Measurements from ENCODE around the gene PLPP2.

Gene PLPP2

GRCh38 chr19:291006-291521 is at the start of gene PLPP2:
PLPP2 (minus strand) TSS chr19:291403; CDS start chr19:291336, 67 bp downstream.
- no peak within 1 kb of the TSS for H3K9ac ChIP-seq

DNA sequence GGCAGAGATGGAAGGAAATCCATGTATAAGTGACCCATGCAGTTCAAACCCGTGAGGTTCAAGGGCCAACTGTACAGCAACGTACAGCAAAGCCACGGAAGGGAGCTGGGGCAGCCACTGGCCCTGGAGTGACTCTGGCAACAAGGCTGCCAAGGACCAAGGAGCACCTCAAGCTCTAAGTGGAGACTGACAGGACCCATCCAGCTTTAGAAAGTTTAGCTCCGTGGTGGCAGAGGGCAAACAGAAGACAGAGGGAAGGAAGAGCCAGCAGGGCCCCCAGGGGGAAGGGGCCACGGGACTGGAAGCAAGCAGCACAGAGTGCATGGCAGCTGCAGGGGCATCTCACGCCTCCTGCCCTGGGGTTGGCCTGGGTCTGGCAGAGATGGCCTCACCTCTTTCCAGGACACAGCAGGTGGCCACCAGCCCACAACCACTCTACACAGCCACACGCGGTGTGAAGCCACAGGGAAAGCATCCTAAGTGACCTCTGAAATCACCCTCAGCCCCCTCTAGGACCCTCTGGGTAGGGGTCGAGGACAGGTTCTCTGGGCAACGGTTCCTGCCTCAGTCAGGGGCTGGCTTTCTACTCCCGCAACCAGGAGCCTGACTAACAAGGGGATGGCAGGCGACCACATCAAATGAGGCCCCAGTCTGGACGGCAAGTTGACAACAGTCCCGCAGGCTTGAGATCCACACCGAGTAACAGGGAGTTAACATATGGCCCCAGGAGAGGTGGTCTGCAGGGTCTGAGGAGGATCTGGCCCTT is 49.6 kb upstream of the PLPP2 start:
- peaks cover 23% of the 10 kb centered on the region for H3K9me3 ChIP-seq
- peaks cover 29% of the 10 kb centered on the region for H3K36me3 ChIP-seq
- H3K4me1 ChIP-seq, result peaks cover 38% of the 10 kb centered on the region
- no peaks in the 10 kb centered on the region for H3K27me3 ChIP-seq
- TF ChIP-seq Cebpa-rat (IDR thresholded peaks at IDR 0.05), result no peak
- H3K4me3 ChIP-seq, result no peak overlapping the region
- H4K20me1 ChIP-seq, result peaks cover 46% of the 10 kb centered on the region
- peak overlapping the region; percentile 54 for H3K4me2 ChIP-seq
- no peak overlapping the region for H3K9ac ChIP-seq
- no peak overlapping the region for H3K27ac ChIP-seq

More at GRCh38 chr19:291006-291521, at the start of gene PLPP2:
- H3K36me3 ChIP-seq, result no peaks in the 10 kb centered on the region
- H3K27me3 ChIP-seq, result peaks cover 22% of the 10 kb centered on the region
- H4K20me1 ChIP-seq, result no peaks in the 10 kb centered on the region
- H3K9me3 ChIP-seq, result no peaks in the 10 kb centered on the region
- H3K4me2 ChIP-seq, result no peak within 1 kb of the TSS
- no peaks in the 10 kb centered on the region for H3K4me1 ChIP-seq
- no peak within 1 kb of the TSS for H3K27ac ChIP-seq
- no peak within 1 kb of the TSS for H3K4me3 ChIP-seq
- no peak for TF ChIP-seq Cebpa-rat (IDR thresholded peaks at IDR 0.05)

DNA sequence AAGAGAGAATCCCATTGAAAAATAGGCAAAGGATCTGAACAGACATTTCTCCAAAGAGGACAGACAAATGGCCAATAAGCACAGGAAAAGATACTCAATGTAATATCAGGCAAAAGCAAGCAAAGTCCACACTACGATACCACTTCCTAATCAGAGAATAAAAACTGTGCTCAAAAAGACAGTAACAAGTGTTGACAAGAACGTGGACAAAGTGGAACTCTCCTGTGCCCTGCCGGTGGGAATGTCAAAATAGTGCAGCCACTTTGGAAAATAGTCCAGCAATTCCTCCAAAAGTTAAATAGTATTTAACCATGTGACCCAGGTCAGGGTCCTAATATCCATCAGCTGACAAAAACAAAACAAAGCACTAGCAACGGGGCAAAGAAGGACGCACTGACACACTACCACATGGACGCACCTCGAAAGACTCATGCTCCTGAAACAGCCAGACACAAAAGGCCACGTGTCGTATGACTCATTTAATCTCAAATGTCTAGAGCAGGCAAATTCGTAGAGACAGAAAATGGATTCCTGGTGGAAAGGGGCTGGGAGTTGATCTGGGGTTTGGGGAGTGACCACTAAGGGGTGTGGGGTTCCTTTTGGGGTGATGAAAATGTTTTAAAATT is 48.2 kb upstream of the PLPP2 start:
- H3K27ac ChIP-seq, result no peak overlapping the region
- no peak for TF ChIP-seq Cebpa-rat (IDR thresholded peaks at IDR 0.05)
- no peak overlapping the region for H3K9ac ChIP-seq
- H3K4me2 ChIP-seq, result no peak overlapping the region
- peaks cover 38% of the 10 kb centered on the region for H3K4me1 ChIP-seq
- no peaks in the 10 kb centered on the region for H3K27me3 ChIP-seq
- H3K9me3 ChIP-seq, result peaks cover 23% of the 10 kb centered on the region
- peaks cover 60% of the 10 kb centered on the region for H4K20me1 ChIP-seq
- H3K36me3 ChIP-seq, result peaks cover 43% of the 10 kb centered on the region
- no peak overlapping the region for H3K4me3 ChIP-seq

DNA sequence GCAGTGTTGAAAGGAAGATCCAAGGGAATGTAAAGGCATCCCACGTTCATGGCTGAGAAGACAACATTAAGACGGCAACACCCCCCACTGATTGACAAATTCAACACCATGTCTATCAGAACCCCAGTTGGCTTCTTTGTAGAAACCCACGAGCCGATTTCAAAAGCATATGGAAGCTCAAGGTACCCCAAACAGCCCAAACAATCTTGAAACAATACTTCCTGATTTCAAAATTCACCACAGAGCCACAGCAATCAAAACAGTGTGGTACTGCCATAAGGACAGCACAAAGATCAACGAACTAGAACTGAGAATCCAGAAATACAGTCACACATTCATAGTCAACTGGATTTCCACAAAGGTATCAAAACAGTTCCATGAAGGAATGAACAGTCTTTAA is 47.2 kb upstream of the PLPP2 start:
- peaks cover 58% of the 10 kb centered on the region for H4K20me1 ChIP-seq
- H3K27me3 ChIP-seq, result no peaks in the 10 kb centered on the region
- H3K4me2 ChIP-seq, result no peak overlapping the region

GRCh38 chr19:336067-336614 is 44.9 kb upstream of the PLPP2 start:
- no peak for TF ChIP-seq Cebpa-rat (IDR thresholded peaks at IDR 0.05)
- peaks cover 58% of the 10 kb centered on the region for H3K36me3 ChIP-seq
- no peak overlapping the region for H3K4me2 ChIP-seq
- peaks cover 11% of the 10 kb centered on the region for H3K4me1 ChIP-seq
- peaks cover 35% of the 10 kb centered on the region; the same call in 1 of the 2 replicates for H4K20me1 ChIP-seq
- no peak overlapping the region for H3K4me3 ChIP-seq
- peaks cover 26% of the 10 kb centered on the region for H3K9me3 ChIP-seq
- H3K27me3 ChIP-seq, result no peaks in the 10 kb centered on the region
- no peak overlapping the region for H3K9ac ChIP-seq
- H3K27ac ChIP-seq, result no peak overlapping the region

More for the DNA sequence above, 47.2 kb upstream of the PLPP2 start:
- Histone ChIP-seq H3K4me3 (no peak overlapping the region), H3K9me3 (peaks cover 23% of the 10 kb centered on the region), H3K9ac (no peak overlapping the region), H3K4me1 (peaks cover 34% of the 10 kb centered on the region), H3K36me3 (peaks cover 49% of the 10 kb centered on the region), H3K27ac (no peak overlapping the region)
- TF ChIP-seq Cebpa-rat (IDR thresholded peaks at IDR 0.05), result no peak

DNA sequence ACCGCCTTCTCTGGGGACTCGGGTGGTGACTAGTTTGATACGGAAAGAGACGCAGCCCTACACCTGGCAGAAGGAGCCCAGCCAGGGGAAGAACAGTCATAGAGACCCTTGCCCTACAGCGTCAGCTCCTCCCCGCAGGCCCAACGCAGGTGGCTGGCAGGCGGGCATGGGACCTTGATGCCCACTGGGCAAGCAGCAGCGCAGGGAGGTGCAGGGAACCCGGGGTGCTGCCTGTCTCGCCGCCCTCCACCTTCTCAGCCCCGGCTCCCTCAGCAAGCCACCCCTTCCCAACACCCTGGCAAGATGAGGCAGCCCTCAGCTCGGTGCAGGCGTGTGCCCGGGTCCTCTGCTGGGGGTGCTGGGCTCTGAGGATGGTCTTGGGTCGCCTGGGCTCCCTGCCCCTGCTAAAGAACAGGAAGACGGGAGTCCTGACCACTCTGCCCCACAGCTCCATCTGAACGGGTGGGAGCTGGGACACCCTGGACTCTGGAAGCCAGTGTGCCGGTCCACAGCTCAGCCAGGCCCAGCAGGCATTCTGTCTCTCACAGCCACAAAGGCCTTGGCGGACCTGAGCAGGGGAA is 44.4 kb upstream of the PLPP2 start:
- Histone ChIP-seq H4K20me1 (peaks cover 30% of the 10 kb centered on the region; the same call in 1 of the 2 replicates), H3K4me2 (no peak overlapping the region), H3K9me3 (peaks cover 32% of the 10 kb centered on the region), H3K27me3 (no peaks in the 10 kb centered on the region), H3K36me3 (peaks cover 59% of the 10 kb centered on the region), H3K9ac (no peak overlapping the region), H3K4me3 (no peak overlapping the region), H3K27ac (no peak overlapping the region), H3K4me1 (peaks cover 6% of the 10 kb centered on the region)
- no peak for TF ChIP-seq Cebpa-rat (IDR thresholded peaks at IDR 0.05)

- Histone ChIP-seq H3K27me3 (no peaks in the 10 kb centered on the region), H3K9ac (no peak overlapping the region), H3K4me3 (no peak overlapping the region), H3K4me1 (0 out of 2 replicates have a peak, but pooled peaks cover under 1% of the 10 kb centered on the region), H4K20me1 (peaks cover 25% of the 10 kb centered on the region; the same call in 1 of the 2 replicates), H3K9me3 (peaks cover 35% of the 10 kb centered on the region), H3K27ac (no peak overlapping the region), H3K36me3 (peaks cover 59% of the 10 kb centered on the region), H3K4me2 (no peak overlapping the region)
- TF ChIP-seq Cebpa-rat (IDR thresholded peaks at IDR 0.05), result no peak
Measured at GRCh38 chr19:335072-335471, 43.9 kb upstream of the PLPP2 start.

GRCh38 chr19:334296-335071 is 43.3 kb upstream of the PLPP2 start:
- no peak for TF ChIP-seq Cebpa-rat (IDR thresholded peaks at IDR 0.05)
- Histone ChIP-seq H3K36me3 (peaks cover 61% of the 10 kb centered on the region), H3K27ac (no peak overlapping the region)

DNA sequence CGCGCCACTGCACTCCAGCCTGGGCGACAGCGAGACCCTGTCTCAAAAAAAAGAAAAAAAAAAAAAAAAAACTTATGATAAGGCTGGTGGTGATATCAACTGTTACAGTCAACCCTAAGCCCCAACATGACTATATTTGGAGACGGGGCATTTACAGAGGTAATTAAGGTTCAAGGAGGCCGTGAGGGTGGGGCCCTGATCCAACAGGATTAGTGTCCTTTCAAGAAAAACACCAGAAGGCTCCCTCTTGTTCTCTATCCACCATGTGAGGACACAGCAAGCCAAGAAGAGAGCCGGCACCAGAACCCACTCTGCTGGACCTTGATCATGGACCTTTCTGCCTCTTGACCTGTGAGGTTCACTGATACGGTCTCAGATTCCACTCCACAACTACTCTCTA is 39.3 kb upstream of the PLPP2 start:
- H4K20me1 ChIP-seq, result peaks cover 12% of the 10 kb centered on the region; the same call in 1 of the 2 replicates
- peaks cover 57% of the 10 kb centered on the region for H3K9me3 ChIP-seq
- H3K27me3 ChIP-seq, result no peaks in the 10 kb centered on the region
- no peak for TF ChIP-seq Cebpa-rat (IDR thresholded peaks at IDR 0.05)
- no peaks in the 10 kb centered on the region for H3K4me1 ChIP-seq
- no peak overlapping the region for H3K4me2 ChIP-seq
- peaks cover 82% of the 10 kb centered on the region for H3K36me3 ChIP-seq
- no peak overlapping the region for H3K27ac ChIP-seq
- no peak overlapping the region for H3K9ac ChIP-seq
- H3K4me3 ChIP-seq, result no peak overlapping the region

More at GRCh38 chr19:334296-335071, 43.3 kb upstream of the PLPP2 start:
- no peaks in the 10 kb centered on the region for H3K27me3 ChIP-seq
- no peak overlapping the region for H3K4me3 ChIP-seq
- no peaks in the 10 kb centered on the region for H3K4me1 ChIP-seq
- H3K9ac ChIP-seq, result no peak overlapping the region
- peaks cover 23% of the 10 kb centered on the region; the same call in 1 of the 2 replicates for H4K20me1 ChIP-seq
- H3K9me3 ChIP-seq, result peaks cover 35% of the 10 kb centered on the region
- H3K4me2 ChIP-seq, result no peak overlapping the region

Measured in BLaER1 (cell line).